Ovary (tissue), 9 donors: Measurements from ENCODE around the gene KRTAP5-2. TPM values are rescaled to one million over a fixed set of nuclear protein-coding genes. Genes with fewer than 3 reads are reported as not detected.

Experiments used
- DNase-seq, 5 donors: peaks; one replicate each; pipeline ENCODE4 v3.0.0-alpha.2; 2019 to 2020
- H3K27ac ChIP-seq, 2 donors: fragments of 200-600 bp; one replicate each; pipeline versions ENCODE4 v1.5.1 to v1.8.0; 2019 to 2022
- H3K27me3 ChIP-seq: fragments of 200-600 bp; one replicate; pipeline ENCODE4 v1.8.0; 2022
- H3K36me3 ChIP-seq: fragments of 200-600 bp; sonication (generic); one replicate; pipeline ENCODE4 v1.5.1; 2019
- H3K4me1 ChIP-seq: one replicate; pipeline ENCODE4 v1.8.1; 2013; ENCODE audit warnings: mild to moderate bottlenecking, moderate library complexity; ENCODE audit not compliant: insufficient read depth
- H3K4me3 ChIP-seq: fragments of 200-600 bp; sonication (generic); one replicate; pipeline ENCODE4 v1.5.1; 2017
- H3K9me3 ChIP-seq, 2 donors: fragments of 200-600 bp in 1 of 2; sonication (generic) in 1 of 2; one replicate each; pipeline versions ENCODE4 v1.5.1 to v1.8.1; 2013 to 2019; ENCODE audit warnings: mild to moderate bottlenecking in 1 of 2, moderate library complexity in 1 of 2
- CTCF ChIP-seq, 3 donors: fragments of 450-650 bp in 2 of 3; fragments of 200-600 bp in 1 of 3; IDR thresholded peaks; one replicate each; pipeline versions ENCODE4 v1.5.1 to v1.8.0; 2016 to 2022; ENCODE audit warnings: antibody characterized with exemption in 3 of 3, mild to moderate bottlenecking in 1 of 3
- EP300 ChIP-seq: sonication (generic); formaldehyde crosslinking; IDR thresholded peaks from one replicate; pipeline ENCODE4 v1.6.1; 2017; ENCODE audit warnings: antibody characterized with exemption
- POLR2A ChIP-seq: fragments of 450-650 bp; IDR thresholded peaks from one replicate; pipeline ENCODE4 v1.6.1; 2017; ENCODE audit warnings: antibody characterized with exemption, mild to moderate bottlenecking, moderate library complexity
- WGBS, 3 donors: extraction: QIAGEN DNeasy Blood & Tissue Kit in 1 of 3; methylation state at CpG; one replicate each; pipeline versions ENCODE4 v1.1.5 to v1.1.7; 2013 to 2017; 5-methylcytosine and 5-hydroxymethylcytosine counted together
- intact Hi-C, 4 donors: fragments of 100-400 bp; cut with DNase I; formaldehyde crosslinking; loops; one replicate each; pipeline versions ENCODE4 v1.11.0 to v1.15.1; 2022 to 2023
- polyA plus RNA-seq, 2 donors: library from polyadenylated mRNA; stranded (reverse); fragments of 200-250 nt in 1 of 2; fragments of 350-450 nt in 1 of 2; fragmentation: Illumina TruSeq in 1 of 2; extraction: RNeasy Lipid Tissue Mini Kit (QIAGEN cat#74804) in 1 of 2; gene quantifications; one replicate each; pipeline ENCODE4 v1.2.3, GENCODE V29; 2013 to 2014
- total RNA-seq, 7 donors: library from RNA; depleted of rRNA in 2 of 7; stranded (reverse); fragments of >200 nt in 2 of 7; fragmentation: NEBNext Ultra II Directional in 3 of 7; extraction: Animal tissue kit (Norgen Biotek cat#: 25700) in 3 of 7; gene quantifications; one replicate each; pipeline versions ENCODE4 v1.1.0 to v1.2.4, GENCODE V29; 2016 to 2023
- donor health status: DM: no; HTN: no; CAD: no; lungs with moderate emphysema.
- donor health status: DM: no; HTN: no; CAD: no.
- donor health status: Bipolar disorder and iron deficiency.
- donor health status: DM: yes; HTN: yes; CAD: no.
- donor health status: DM: no; HTN: no; CAD: no.
- donor health status: DM: yes; HTN: yes; CAD: no.

KRTAP5-2 gene
- total and polyA plus RNA-seq, 9 donors = not detected

GRCh38 chr11:1554981-1555712 is 42.9 kb downstream of the KRTAP5-2 start:
- no peaks in the 10 kb centered on the region for H3K36me3 ChIP-seq
- H3K4me3 ChIP-seq = no peak overlapping the region
- no peak overlapping the region for H3K27ac ChIP-seq
- intact Hi-C loops = no loop called here
- WGBS, 3 donors = 80 to 83% (median 81%) methylated on average over 13 of the region's 13 CpGs
- TF ChIP-seq EP300 (no peak), POLR2A (no peak), CTCF (IDR thresholded peaks at IDR 0.05) (no peak)
- no peaks in the 10 kb centered on the region for H3K27me3 ChIP-seq
- no peak for DNase-seq
- no peaks in the 10 kb centered on the region for H3K9me3 ChIP-seq
- peaks cover 6% of the 10 kb centered on the region for H3K4me1 ChIP-seq

- Histone ChIP-seq H3K36me3 (no peaks in the 10 kb centered on the region), H3K27me3 (no peaks in the 10 kb centered on the region), H3K9me3 (no peaks in the 10 kb centered on the region), H3K27ac (no peak overlapping the region), H3K4me3 (no peak overlapping the region), H3K4me1 (peaks cover 6% of the 10 kb centered on the region)
- 58 to 70% (median 61%) methylated on average over 20 of the region's 20 CpGs for WGBS, 3 donors
- DNase-seq = no peak
- no peak for TF ChIP-seq EP300
- no peak for TF ChIP-seq CTCF (IDR thresholded peaks at IDR 0.05)
- TF ChIP-seq POLR2A = no peak
- intact Hi-C loops = no loop called here
Observed at GRCh38 chr11:1553808-1554594, 44.1 kb downstream of the KRTAP5-2 start.

GRCh38 chr11:1549338-1550330 is 48.5 kb downstream of the KRTAP5-2 start:
- TF ChIP-seq CTCF (IDR thresholded peaks at IDR 0.05) (no peak), EP300 (no peak), POLR2A (no peak)
- no peak for DNase-seq
- Histone ChIP-seq H3K36me3 (no peaks in the 10 kb centered on the region), H3K27me3 (peaks cover 6% of the 10 kb centered on the region), H3K27ac (peak overlapping the region in 1 of 2 donors; percentile 52), H3K4me3 (no peak overlapping the region), H3K4me1 (peaks cover 2% of the 10 kb centered on the region), H3K9me3 (no peaks in the 10 kb centered on the region)
- intact Hi-C loops = no loop called here
- 65 to 74% (median 71%) methylated on average over 13 of the region's 13 CpGs for WGBS, 3 donors
